ENCODE measurements around the gene ST3GAL5.

The ST3GAL5 gene

GRCh38 chr2:85823951-85824350 is 64.8 kb downstream of the ST3GAL5 start:
- no peak for DNase-seq (ENCODE audit: low read depth)

GRCh38 chr2:85822766-85823165 is 66.0 kb downstream of the ST3GAL5 start:
- no peak for TF ChIP-seq CTCF (IDR thresholded peaks at IDR 0.05; ENCODE audit: insufficient read depth, low read depth, low read length, missing control alignments)
- H3K4me3 ChIP-seq (ENCODE audit: low read depth, low read length), result no peak overlapping the region
- DNase-seq (ENCODE audit: low read depth), result no peak

More at GRCh38 chr2:85823951-85824350, 64.8 kb downstream of the ST3GAL5 start:
- TF ChIP-seq CTCF (IDR thresholded peaks at IDR 0.05; ENCODE audit: insufficient read depth, low read depth, low read length, missing control alignments), result no peak
- no peak overlapping the region for H3K4me3 ChIP-seq (ENCODE audit: low read depth, low read length)

GRCh38 chr2:85819811-85820510 is 68.8 kb downstream of the ST3GAL5 start:
- no peak for DNase-seq (ENCODE audit: low read depth)
- H3K4me3 ChIP-seq (ENCODE audit: low read depth, low read length), result no peak overlapping the region

GRCh38 chr2:85814802-85815550 is 73.8 kb downstream of the ST3GAL5 start:
- no peak for DNase-seq (ENCODE audit: low read depth)
- TF ChIP-seq CTCF (IDR thresholded peaks at IDR 0.05; ENCODE audit: insufficient read depth, low read depth, low read length, missing control alignments), result no peak
- no peak overlapping the region for H3K4me3 ChIP-seq (ENCODE audit: low read depth, low read length)

More at GRCh38 chr2:85819811-85820510, 68.8 kb downstream of the ST3GAL5 start:
- TF ChIP-seq CTCF (IDR thresholded peaks at IDR 0.05; ENCODE audit: insufficient read depth, low read depth, low read length, missing control alignments), result no peak

GRCh38 chr2:85813982-85814801 is 74.6 kb downstream of the ST3GAL5 start:
- H3K4me3 ChIP-seq (ENCODE audit: low read depth, low read length), result no peak overlapping the region
- TF ChIP-seq CTCF (IDR thresholded peaks at IDR 0.05; ENCODE audit: insufficient read depth, low read depth, low read length, missing control alignments), result peak; percentile 96
- peak; percentile 85 for DNase-seq (ENCODE audit: low read depth)

GRCh38 chr2:85813211-85813981 is 75.4 kb downstream of the ST3GAL5 start:
- H3K4me3 ChIP-seq (ENCODE audit: low read depth, low read length), result no peak overlapping the region
- no peak for DNase-seq (ENCODE audit: low read depth)
- TF ChIP-seq CTCF (IDR thresholded peaks at IDR 0.05; ENCODE audit: insufficient read depth, low read depth, low read length, missing control alignments), result no peak

All from GM12865 (cell line).